Testis (tissue), 3 donors: ENCODE results near the gene ATP1A1. TPM values are rescaled to one million over a fixed set of nuclear protein-coding genes. Genes with fewer than 3 reads are reported as not detected.

Source experiments
- DNase-seq: peaks from one replicate; pipeline ENCODE4 v3.0.0-alpha.2; 2019
- H3K27ac ChIP-seq, 2 donors: fragments of 200-600 bp; sonication (generic); one replicate each; pipeline ENCODE4 v1.5.1; 2019
- H3K27me3 ChIP-seq: fragments of 200-600 bp; sonication (generic); one replicate; pipeline ENCODE4 v1.5.1; 2019
- H3K36me3 ChIP-seq: fragments of 200-600 bp; sonication (generic); one replicate; pipeline ENCODE4 v1.5.1; 2017; ENCODE audit warnings: low read depth; ENCODE audit errors: missing control alignments
- H3K4me1 ChIP-seq: fragments of 200-600 bp; sonication (generic); one replicate; pipeline ENCODE4 v1.5.1; 2019
- H3K4me3 ChIP-seq, 2 donors: fragments of 200-600 bp; sonication (generic); one replicate each; pipeline ENCODE4 v1.5.1; 2017 to 2019
- H3K9me3 ChIP-seq: fragments of 200-600 bp; sonication (generic); one replicate; pipeline ENCODE4 v1.5.1; 2017
- POLR2A ChIP-seq: fragments of 450-650 bp; IDR thresholded peaks from one replicate; pipeline ENCODE4 v1.6.1; 2017; ENCODE audit warnings: antibody characterized with exemption, mild to moderate bottlenecking, moderate library complexity
- WGBS, 2 donors: methylation state at CpG; one replicate each; pipeline ENCODE4 v1.1.5; 2018; 5-methylcytosine and 5-hydroxymethylcytosine counted together
- intact Hi-C: fragments of 100-400 bp; cut with DNase I; formaldehyde crosslinking; loops from one replicate; pipeline ENCODE4 v1.15.1; 2023; ENCODE audit warnings: low total_unique reads
- polyA plus RNA-seq: library from polyadenylated mRNA; stranded (reverse); fragments of 350-450 nt; fragmentation: Illumina TruSeq; extraction: RNeasy Lipid Tissue Mini Kit (QIAGEN cat#74804); gene quantifications from one replicate; pipeline ENCODE4 v1.2.3, GENCODE V29; 2014; ENCODE audit warnings: low read depth, low replicate concordance; ENCODE audit not compliant: insufficient read depth
- total RNA-seq, 2 donors: library from RNA; depleted of rRNA; stranded (reverse); fragments of >200 nt; gene quantifications; one replicate each; pipeline ENCODE4 v1.2.3, GENCODE V29; 2016
- TF ChIP-seq, protein P1 (sequence below), 3 experiments: fragments of 450-650 bp in 2 of 3; fragments of 200-600 bp in 1 of 3; sonication (generic) in 1 of 3; IDR thresholded peaks; one replicate each; pipeline ENCODE4 v1.5.1; 2016 to 2019; ENCODE audit warnings: antibody characterized with exemption in 3 of 3, mild to moderate bottlenecking in 2 of 3, moderate library complexity in 1 of 3

Gene ATP1A1
- total and polyA plus RNA-seq, 3 donors from 2014 or later: 394 to 561 (median 444) TPM

DNA sequence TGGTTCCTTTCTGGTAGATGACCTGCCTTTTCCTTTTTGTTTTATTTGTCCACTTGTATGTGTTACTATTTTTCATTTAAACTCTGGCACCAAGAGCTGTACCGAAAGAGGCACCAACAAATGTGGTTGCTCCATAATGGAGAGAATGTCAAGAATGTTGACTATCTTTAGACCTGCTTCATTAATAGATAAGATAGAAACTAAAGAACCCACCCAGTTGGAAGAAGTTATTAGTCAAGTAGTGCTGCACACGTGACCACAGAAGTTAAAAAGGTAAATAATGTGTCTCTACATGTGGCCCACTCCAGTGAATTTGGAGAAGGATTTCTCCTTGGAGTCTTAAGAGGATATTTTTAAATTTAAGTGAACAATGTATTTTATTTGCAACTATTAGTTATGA is 9.3 kb downstream of the ATP1A1 start:
- peaks cover 54% of the 10 kb centered on the region for H3K4me1 ChIP-seq

GRCh38 chr1:116382857-116383483 is 9.9 kb downstream of the ATP1A1 start:
- WGBS, 2 donors: 35 to 50% methylated on average over 4 of the region's 4 CpGs
- Histone ChIP-seq H3K4me1 (peaks cover 48% of the 10 kb centered on the region), H3K4me3 (no peak overlapping the region), H3K36me3 (no peaks in the 10 kb centered on the region), H3K27ac (no peak overlapping the region), H3K9me3 (no peaks in the 10 kb centered on the region), H3K27me3 (no peaks in the 10 kb centered on the region)
- intact Hi-C loops: no loop called here
- no peak for DNase-seq
- TF ChIP-seq, protein P1, sequence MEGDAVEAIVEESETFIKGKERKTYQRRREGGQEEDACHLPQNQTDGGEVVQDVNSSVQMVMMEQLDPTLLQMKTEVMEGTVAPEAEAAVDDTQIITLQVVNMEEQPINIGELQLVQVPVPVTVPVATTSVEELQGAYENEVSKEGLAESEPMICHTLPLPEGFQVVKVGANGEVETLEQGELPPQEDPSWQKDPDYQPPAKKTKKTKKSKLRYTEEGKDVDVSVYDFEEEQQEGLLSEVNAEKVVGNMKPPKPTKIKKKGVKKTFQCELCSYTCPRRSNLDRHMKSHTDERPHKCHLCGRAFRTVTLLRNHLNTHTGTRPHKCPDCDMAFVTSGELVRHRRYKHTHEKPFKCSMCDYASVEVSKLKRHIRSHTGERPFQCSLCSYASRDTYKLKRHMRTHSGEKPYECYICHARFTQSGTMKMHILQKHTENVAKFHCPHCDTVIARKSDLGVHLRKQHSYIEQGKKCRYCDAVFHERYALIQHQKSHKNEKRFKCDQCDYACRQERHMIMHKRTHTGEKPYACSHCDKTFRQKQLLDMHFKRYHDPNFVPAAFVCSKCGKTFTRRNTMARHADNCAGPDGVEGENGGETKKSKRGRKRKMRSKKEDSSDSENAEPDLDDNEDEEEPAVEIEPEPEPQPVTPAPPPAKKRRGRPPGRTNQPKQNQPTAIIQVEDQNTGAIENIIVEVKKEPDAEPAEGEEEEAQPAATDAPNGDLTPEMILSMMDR (IDR thresholded peaks at IDR 0.05): no peak
- TF ChIP-seq POLR2A: no peak

More for the DNA sequence above, 9.3 kb downstream of the ATP1A1 start:
- H3K36me3 ChIP-seq: no peaks in the 10 kb centered on the region
- intact Hi-C loops: no loop called here
- H3K4me3 ChIP-seq: no peak overlapping the region
- TF ChIP-seq, protein P1 (IDR thresholded peaks at IDR 0.05): no peak
- no peak for TF ChIP-seq POLR2A
- no peak for DNase-seq
- H3K27ac ChIP-seq: no peak overlapping the region
- 42 to 57% methylated on average over 2 of the region's 2 CpGs for WGBS, 2 donors
- H3K27me3 ChIP-seq: no peaks in the 10 kb centered on the region
- no peaks in the 10 kb centered on the region for H3K9me3 ChIP-seq

- peaks cover 29% of the 10 kb centered on the region for H3K4me1 ChIP-seq
- TF ChIP-seq, protein P1 (IDR thresholded peaks at IDR 0.05): no peak
- TF ChIP-seq POLR2A: no peak
- no peak for DNase-seq
- no peak overlapping the region for H3K4me3 ChIP-seq
- no peaks in the 10 kb centered on the region for H3K36me3 ChIP-seq
- 58 to 74% methylated on average over 4 of the region's 4 CpGs for WGBS, 2 donors
- no peaks in the 10 kb centered on the region for H3K9me3 ChIP-seq
- intact Hi-C loops: no loop called here
- no peaks in the 10 kb centered on the region for H3K27me3 ChIP-seq
- H3K27ac ChIP-seq: no peak overlapping the region
Measured at GRCh38 chr1:116386042-116386441, 13.0 kb downstream of the ATP1A1 start.

GRCh38 chr1:116387551-116387950 is 14.5 kb downstream of the ATP1A1 start:
- WGBS, 2 donors: 84 to 86% methylated on average over 6 of the region's 6 CpGs
- no peaks in the 10 kb centered on the region for H3K27me3 ChIP-seq
- H3K36me3 ChIP-seq: no peaks in the 10 kb centered on the region
- H3K4me3 ChIP-seq: no peak overlapping the region
- H3K27ac ChIP-seq: no peak overlapping the region
- no peak for TF ChIP-seq POLR2A
- TF ChIP-seq, protein P1 (IDR thresholded peaks at IDR 0.05): no peak
- no peaks in the 10 kb centered on the region for H3K9me3 ChIP-seq
- H3K4me1 ChIP-seq: peaks cover 16% of the 10 kb centered on the region
- intact Hi-C loops: no loop called here
- DNase-seq: no peak

GRCh38 chr1:116388122-116388521 is 15.1 kb downstream of the ATP1A1 start:
- H3K36me3 ChIP-seq: no peaks in the 10 kb centered on the region
- H3K9me3 ChIP-seq: no peaks in the 10 kb centered on the region
- 83 to 88% methylated on average over 3 of the region's 3 CpGs for WGBS, 2 donors
- no peak overlapping the region for H3K27ac ChIP-seq
- TF ChIP-seq, protein P1 (IDR thresholded peaks at IDR 0.05): no peak
- no peak for TF ChIP-seq POLR2A
- no peaks in the 10 kb centered on the region for H3K27me3 ChIP-seq
- intact Hi-C loops: no loop called here
- no peak overlapping the region for H3K4me3 ChIP-seq
- H3K4me1 ChIP-seq: peaks cover 11% of the 10 kb centered on the region
- no peak for DNase-seq
